HG02588 (cell line): ENCODE measurements around the gene TLR6.
"Not testable (repeated sequence)": the region's sequence is repeated elsewhere in the genome, so short reads cannot be mapped to it uniquely, and the experiment has no call there.

Source experiments
- ATAC-seq: cut with Tn5 transposase; IDR thresholded peaks from one replicate; pipeline ENCODE4 v1.9.1; 2021; ENCODE audit warnings: mild to moderate bottlenecking, moderate library complexity; ENCODE audit not compliant: unreplicated experiment

The TLR6 gene

GRCh38 chr4:38823766-38824165 lies 32.9 kb downstream of the TLR6 start:
- no peak for ATAC-seq

GRCh38 chr4:38822748-38823303 lies 33.8 kb downstream of the TLR6 start:
- no peak for ATAC-seq

- no peak for ATAC-seq
Measured at GRCh38 chr4:38821739-38822138, 34.9 kb downstream of the TLR6 start.

- peak; percentile 48 for ATAC-seq
Measured at GRCh38 chr4:38820329-38821061, 36.1 kb downstream of the TLR6 start.

- no peak for ATAC-seq
Measured at GRCh38 chr4:38819569-38819968, 37.0 kb downstream of the TLR6 start.

GRCh38 chr4:38818441-38818976 lies 38.1 kb downstream of the TLR6 start:
- ATAC-seq: peak; percentile 43

- no peak for ATAC-seq
Measured at GRCh38 chr4:38815885-38816782, 40.5 kb downstream of the TLR6 start.

GRCh38 chr4:38814386-38814785 lies 42.2 kb downstream of the TLR6 start:
- ATAC-seq: no peak

- ATAC-seq: no peak
Measured at GRCh38 chr4:38811297-38811696, 45.3 kb downstream of the TLR6 start.

GRCh38 chr4:38807462-38807861 lies 49.2 kb downstream of the TLR6 start:
- ATAC-seq: not testable (repeated sequence)

GRCh38 chr4:38806251-38806650 lies 50.4 kb downstream of the TLR6 start:
- not testable (repeated sequence) for ATAC-seq

GRCh38 chr4:38805530-38806145 lies 51.0 kb downstream of the TLR6 start:
- ATAC-seq: peak; percentile 81

- ATAC-seq: peak; percentile 19
Measured at GRCh38 chr4:38804654-38805295, 51.8 kb downstream of the TLR6 start, which contains the start of gene TLR1. Gene TLR1, minus strand, starts transcription at chr4:38804791. Its CDS starts 5,960 bp downstream, at chr4:38798831.

- ATAC-seq: peak; percentile 68
Measured at GRCh38 chr4:38803833-38804653, 52.6 kb downstream of the TLR6 start.

GRCh38 chr4:38802561-38803355 lies 53.9 kb downstream of the TLR6 start:
- ATAC-seq: no peak

- no peak for ATAC-seq
Measured at GRCh38 chr4:38800961-38801450, 55.6 kb downstream of the TLR6 start.

- no peak for ATAC-seq
Measured at GRCh38 chr4:38800366-38800765, 56.3 kb downstream of the TLR6 start.

GRCh38 chr4:38795087-38795486 lies 61.5 kb downstream of the TLR6 start:
- no peak for ATAC-seq
